ENCODE results near the gene HM13.
"Not testable (repeated sequence)": the region's sequence is repeated elsewhere in the genome, so short reads cannot be mapped to it uniquely, and the experiment has no call there.

Gene HM13

DNA sequence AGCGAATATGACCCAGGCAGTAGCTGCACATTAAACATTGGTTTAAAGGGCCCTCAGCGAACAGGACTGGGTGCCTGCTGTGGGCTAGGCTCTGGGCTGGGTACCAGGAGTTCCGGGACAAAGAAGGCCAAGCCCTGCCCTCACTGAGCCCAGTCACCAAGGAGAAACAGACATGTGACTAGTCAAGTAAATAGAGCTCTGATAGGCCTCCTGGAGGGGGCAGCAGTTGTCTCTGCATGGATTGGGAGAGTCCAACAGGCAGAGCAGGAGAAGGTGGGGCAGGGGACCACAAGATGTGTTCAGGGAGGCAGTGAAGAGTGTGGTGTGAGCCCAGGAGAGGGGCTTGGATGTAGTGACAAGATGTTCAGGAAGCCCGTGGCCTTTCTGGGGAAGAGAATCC is 3.1 kb downstream of the HM13 start:
- TF ChIP-seq ZNF274 (IDR thresholded peaks at IDR 0.05; ENCODE audit: low read depth, low read length), result no peak
- H3K4me3 ChIP-seq (ENCODE audit: low read length), result no peak overlapping the region

DNA sequence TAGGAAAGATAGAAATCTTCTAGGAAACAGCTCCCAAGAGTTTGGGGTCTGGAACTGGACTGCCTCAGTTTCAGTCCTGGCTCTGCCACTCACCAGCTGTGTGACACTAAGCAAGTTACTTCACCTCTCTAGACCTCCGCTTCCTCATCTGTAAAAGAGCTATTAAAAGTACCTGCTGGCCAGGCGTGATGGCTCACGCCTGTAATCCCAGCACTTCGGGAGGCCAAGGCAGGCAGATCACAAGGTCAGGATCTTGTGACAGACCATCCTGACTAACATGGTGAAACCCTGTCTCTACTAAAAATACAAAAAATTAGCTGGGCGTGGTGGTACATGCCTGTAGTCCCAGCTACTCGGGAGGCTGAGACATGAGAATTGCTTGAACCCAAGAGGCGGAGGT is 7.0 kb downstream of the HM13 start:
- H3K4me3 ChIP-seq (ENCODE audit: low read length), result not testable (repeated sequence)

DNA sequence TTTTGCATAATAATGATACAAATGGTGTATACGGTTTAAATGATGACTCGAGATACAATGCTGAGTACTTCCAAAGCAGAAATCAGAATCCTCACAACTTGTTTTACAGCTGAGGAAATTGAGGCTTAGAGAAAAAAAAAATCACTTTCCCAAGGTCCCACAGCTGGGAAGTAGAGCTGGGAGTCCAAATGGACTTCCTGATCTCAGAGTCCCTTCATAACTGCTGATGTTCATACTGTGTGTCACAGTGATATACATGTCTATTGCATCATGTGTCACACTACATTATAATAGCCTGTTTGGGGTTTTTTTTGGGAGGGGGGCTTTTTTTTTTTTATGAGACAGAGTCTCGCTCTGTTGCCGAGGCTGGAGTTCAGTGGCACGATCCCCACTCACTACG is 8.5 kb downstream of the HM13 start:
- TF ChIP-seq ZNF274 (IDR thresholded peaks at IDR 0.05; ENCODE audit: low read depth, low read length), result no peak
- H3K4me3 ChIP-seq (ENCODE audit: low read length), result no peak overlapping the region

DNA sequence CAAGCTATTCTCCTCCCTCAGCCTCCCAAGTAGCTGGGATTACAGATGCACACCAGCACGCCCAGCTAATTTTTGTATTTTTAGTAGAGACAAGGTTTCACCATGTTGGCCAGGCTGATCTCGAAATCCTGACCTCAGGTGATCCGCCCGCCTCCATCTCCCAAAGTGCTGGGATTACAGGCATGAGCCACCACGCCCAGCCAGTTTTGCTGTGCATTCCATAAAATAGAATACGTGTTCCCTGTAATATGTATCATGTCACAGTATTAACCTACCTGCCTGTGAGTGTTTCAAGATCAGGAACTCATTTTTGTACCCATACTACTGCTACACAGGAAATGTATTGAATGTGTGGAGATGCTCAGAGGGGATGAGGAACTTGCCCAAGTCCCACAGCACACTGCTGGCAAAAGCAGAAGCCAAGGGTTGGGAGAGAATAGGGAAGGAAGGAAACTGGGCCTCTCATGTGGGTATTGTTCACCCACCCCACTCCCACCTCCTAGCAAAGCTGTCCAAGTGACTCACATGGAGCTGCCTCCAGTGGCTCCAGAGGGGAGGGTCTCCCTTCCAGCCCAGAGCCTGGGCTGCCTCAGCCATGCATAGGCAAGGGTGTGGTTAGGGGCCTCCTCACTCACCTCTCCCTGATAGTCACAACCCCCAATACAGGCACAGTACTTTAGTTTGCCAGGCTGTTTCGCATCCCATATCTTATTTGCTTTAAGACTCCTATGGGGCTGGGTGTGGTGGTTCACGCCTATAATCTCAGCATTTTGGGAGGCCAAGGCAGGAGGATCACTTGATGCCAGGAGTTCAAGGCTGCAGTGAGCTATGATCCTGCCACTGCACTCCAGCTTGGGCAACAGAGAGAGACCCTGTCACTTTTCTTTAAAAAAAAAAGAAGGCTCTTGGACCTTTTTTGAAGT is 9.4 kb downstream of the HM13 start:
- no peak overlapping the region for H3K4me3 ChIP-seq (ENCODE audit: low read length)
- TF ChIP-seq ZNF274 (IDR thresholded peaks at IDR 0.05; ENCODE audit: low read depth, low read length), result no peak

DNA sequence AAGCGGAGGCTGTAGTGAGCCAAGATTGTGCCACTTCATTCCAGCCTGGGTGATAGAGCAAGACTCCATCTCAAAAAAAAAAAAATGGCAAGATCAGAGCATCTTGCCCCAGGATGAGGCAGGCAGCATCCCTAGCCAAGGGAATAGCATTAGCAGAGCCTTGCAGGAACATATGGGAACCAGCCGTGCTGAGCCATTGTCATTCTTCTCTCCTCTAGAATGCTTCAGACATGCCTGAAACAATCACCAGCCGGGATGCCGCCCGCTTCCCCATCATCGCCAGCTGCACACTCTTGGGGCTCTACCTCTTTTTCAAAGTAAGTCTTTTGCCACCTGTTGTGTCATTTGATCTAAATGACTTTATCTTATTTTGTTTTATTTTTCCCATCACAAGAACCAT is 13.0 kb downstream of the HM13 start:
- TF ChIP-seq ZNF274 (IDR thresholded peaks at IDR 0.05; ENCODE audit: low read depth, low read length), result no peak
- H3K4me3 ChIP-seq (ENCODE audit: low read length), result no peak overlapping the region

GRCh38 chr20:31535298-31535697 is 21.1 kb downstream of the HM13 start:
- H3K4me3 ChIP-seq (ENCODE audit: low read length), result no peak overlapping the region
- no peak for TF ChIP-seq ZNF274 (IDR thresholded peaks at IDR 0.05; ENCODE audit: low read depth, low read length)

DNA sequence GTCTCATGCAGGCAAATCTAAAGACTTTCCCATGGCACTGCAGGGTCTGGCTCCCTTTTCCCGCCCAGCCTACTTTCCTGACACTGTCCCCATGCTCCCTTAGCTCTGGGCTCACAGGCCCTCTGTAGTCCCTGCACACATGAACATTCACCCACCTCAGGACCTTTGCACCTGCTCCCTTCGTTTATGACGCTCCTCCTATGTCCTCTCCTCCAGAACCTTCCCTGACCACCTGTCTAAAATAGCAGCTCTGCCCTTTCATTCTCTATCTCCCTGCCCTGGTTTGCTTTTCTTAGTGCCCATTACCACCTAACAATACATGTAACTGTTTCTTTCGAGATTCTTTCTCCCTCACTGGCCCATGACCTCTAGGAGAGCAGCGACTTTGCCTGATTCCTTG is 22.3 kb downstream of the HM13 start:
- H3K4me3 ChIP-seq (ENCODE audit: low read length), result no peak overlapping the region
- TF ChIP-seq ZNF274 (IDR thresholded peaks at IDR 0.05; ENCODE audit: low read depth, low read length), result no peak

DNA sequence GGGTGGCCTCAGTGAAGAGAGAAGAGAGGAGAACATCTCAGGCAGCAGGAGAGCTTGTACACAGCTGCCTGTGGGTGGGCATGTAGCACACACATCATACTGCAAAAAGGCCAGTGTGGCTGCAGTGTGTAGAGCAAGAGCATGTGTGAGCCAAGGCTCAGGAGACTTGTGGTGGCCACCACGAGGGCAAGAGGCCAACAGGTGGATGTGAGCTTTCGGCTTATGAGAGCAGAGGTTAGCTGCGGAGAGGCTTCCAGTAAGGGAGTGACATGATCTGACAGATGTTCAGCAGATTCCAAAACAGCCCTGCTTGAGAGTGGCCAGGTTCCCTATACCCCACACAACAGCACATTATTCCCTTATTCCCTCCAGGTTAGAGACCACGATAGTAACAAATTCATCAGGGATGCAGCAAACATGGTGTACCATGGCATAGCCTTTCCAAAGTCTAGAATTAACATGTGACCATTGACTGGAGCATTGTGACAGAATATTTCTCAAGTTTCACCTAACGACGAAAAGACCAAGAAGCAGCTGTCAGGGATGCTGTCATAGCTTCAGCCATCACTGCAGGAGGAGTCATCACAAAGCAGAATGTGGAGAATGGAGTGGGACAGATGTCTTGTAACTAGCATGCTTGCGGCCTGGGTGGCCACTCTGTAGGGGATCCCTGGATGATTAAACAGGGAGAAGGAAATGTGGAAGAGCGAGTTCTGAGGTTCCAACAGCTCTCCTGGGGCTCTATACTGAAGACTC is 23.1 kb downstream of the HM13 start:
- H3K4me3 ChIP-seq (ENCODE audit: low read length), result no peak overlapping the region
- TF ChIP-seq ZNF274 (IDR thresholded peaks at IDR 0.05; ENCODE audit: low read depth, low read length), result no peak

- no peak for TF ChIP-seq ZNF274 (IDR thresholded peaks at IDR 0.05; ENCODE audit: low read depth, low read length)
- no peak overlapping the region for H3K4me3 ChIP-seq (ENCODE audit: low read length)
Observed at GRCh38 chr20:31537890-31538289, 23.6 kb downstream of the HM13 start.

- TF ChIP-seq ZNF274 (IDR thresholded peaks at IDR 0.05; ENCODE audit: low read depth, low read length), result no peak
- no peak overlapping the region for H3K4me3 ChIP-seq (ENCODE audit: low read length)
Observed at GRCh38 chr20:31538326-31538725, 24.1 kb downstream of the HM13 start.

- H3K4me3 ChIP-seq (ENCODE audit: low read length), result not testable (repeated sequence)
Observed at GRCh38 chr20:31539636-31540035, 25.4 kb downstream of the HM13 start.

- H3K4me3 ChIP-seq (ENCODE audit: low read length), result no peak overlapping the region
- TF ChIP-seq ZNF274 (IDR thresholded peaks at IDR 0.05; ENCODE audit: low read depth, low read length), result no peak
Observed at GRCh38 chr20:31540406-31540805, 26.2 kb downstream of the HM13 start.

DNA sequence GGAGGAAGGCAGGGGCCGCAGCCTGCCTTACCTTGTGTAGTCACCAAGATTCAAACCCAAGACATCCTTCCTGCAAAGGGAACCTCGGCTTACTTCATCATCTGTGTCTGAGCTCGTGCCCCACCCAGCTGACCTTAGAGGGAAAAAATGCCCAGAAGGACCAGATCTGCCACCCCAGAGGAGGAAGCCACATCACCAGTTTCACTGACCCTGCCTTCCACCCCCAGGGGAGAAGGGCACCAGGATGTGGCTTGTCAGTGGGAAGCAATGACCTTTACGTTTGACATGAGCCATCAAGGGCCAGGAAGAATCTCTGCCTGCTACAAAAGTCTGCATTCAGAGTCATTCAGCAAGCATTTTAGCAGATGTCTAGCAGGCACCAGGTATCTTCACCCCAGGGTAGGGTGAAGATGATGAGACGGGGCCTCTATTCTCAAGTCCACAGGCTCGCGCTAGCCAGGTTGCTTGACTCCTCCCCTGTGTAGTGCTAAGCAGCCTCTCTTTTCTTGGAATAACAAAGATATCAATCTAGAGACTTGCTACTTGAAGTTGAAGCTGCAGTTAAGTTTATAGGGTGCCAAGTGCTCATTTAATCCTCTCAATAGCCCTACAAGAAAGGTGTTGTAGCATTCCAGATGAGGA is 28.1 kb downstream of the HM13 start:
- TF ChIP-seq ZNF274 (IDR thresholded peaks at IDR 0.05; ENCODE audit: low read depth, low read length), result no peak
- H3K4me3 ChIP-seq (ENCODE audit: low read length), result no peak overlapping the region

- TF ChIP-seq ZNF274 (IDR thresholded peaks at IDR 0.05; ENCODE audit: low read depth, low read length), result no peak
- H3K4me3 ChIP-seq (ENCODE audit: low read length), result no peak overlapping the region
Observed at GRCh38 chr20:31542963-31543362, 28.7 kb downstream of the HM13 start.

Measured in GM08714 (cell line).